ENCODE results near the gene GARIN5B. TPM values are rescaled to one million over a fixed set of nuclear protein-coding genes. Genes with fewer than 3 reads are reported as not detected.

GARIN5B gene
- total RNA-seq, 1 donor from 2014 or later, result not detected

DNA sequence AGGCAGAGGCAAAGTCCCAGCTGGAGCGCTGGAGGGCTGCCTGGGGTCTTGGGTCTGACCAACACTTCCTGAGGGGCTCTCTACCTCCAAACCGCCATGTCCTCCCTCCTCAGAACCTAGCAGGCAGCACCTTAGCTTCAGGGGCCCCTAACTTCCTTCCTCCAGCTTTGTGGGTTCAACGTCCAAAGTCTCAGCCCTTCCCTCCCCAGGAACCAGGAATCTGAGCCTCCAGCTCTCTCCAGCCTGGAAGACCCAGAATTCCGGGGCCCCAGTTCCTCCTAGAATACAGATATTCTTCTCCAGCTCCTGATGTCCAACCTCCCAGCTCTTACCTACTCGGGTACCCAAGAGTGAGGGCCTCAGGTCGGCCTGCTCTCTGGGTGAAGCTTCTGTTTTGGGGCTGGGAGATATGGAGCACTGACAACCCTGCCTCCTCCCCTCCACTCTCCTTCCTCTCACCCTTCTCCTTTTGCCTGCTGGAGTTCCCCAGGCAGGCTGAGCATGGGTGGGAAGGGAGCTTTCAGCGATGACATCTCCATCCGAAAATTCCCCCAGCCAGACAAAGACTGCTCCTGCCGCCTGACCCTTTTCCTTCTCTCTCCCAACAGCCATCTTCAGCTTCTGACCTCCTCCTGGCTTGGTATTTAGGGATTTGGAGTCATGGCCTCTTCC is 41.5 kb downstream of the GARIN5B start:
- no peak for DNase-seq

GRCh38 chr19:55320844-55321419 is 42.1 kb downstream of the GARIN5B start:
- DNase-seq, result no peak

DNA sequence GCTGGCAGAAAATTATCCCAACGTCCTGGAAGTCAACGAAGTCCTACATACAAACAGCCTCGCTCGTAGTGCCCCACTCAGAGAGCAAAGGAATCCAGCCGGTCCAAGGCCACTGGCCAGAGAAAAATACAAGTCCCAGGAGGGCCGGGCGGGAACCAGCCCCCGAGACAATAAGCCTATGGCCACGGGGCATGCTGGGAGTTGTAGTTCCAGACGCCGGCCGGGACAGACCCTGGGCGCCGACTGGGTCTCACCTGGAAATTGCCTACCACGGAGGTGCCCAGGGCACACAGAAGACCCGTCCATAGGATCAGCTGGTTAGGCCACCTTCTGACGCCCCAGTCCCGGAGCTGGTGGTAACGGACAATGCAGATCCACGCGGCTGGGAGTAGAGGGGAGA is 43.3 kb downstream of the GARIN5B start:
- no peak for DNase-seq

GRCh38 chr19:55316646-55317045 is 46.4 kb downstream of the GARIN5B start:
- DNase-seq, result no peak

DNA sequence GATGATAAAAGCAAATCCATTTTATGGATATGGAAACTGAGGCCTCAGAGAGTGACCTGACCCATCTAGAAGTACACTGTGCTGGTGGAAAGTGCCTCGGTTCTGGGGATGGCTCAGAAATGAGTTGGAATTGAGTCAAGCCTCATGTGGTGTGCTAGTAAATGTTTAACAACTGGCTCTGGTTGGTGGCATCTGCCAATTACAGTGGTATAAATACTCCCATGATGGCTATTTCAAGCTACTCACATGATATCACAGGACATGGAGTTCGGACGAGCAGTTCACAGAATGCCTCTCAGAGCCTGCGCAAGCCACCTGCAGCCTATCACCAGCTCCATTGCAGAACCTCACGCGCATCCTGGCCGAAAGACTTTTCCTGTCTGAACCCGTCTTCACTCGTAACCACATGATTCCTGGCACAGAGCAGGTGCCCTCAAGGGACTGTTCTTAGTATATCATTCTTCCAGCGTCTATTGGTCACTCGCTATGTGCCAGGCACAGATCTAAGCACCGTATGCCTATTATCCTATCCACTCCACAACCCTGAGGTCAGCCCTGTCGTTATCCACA is 47.0 kb downstream of the GARIN5B start:
- no peak for DNase-seq

DNA sequence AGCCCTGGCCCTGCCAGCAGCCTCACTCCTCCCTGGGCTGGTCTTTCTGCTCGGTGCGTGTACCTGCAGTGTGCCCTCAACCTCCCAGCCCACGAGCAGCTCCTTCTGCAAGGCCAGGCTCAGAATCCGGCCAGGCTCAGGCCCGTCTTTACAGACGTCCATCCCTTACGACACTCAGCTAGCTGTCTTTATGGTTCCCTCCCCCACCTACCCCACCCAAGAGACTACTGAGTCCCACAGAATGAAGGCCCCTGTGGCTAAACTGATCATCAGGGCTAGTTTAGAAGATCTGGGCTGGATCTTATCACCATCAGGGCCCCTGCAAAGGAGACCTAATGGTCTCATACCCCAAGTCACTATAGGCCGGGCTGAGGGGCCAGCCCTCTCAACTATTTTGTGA is 48.7 kb downstream of the GARIN5B start:
- no peak for DNase-seq

DNA sequence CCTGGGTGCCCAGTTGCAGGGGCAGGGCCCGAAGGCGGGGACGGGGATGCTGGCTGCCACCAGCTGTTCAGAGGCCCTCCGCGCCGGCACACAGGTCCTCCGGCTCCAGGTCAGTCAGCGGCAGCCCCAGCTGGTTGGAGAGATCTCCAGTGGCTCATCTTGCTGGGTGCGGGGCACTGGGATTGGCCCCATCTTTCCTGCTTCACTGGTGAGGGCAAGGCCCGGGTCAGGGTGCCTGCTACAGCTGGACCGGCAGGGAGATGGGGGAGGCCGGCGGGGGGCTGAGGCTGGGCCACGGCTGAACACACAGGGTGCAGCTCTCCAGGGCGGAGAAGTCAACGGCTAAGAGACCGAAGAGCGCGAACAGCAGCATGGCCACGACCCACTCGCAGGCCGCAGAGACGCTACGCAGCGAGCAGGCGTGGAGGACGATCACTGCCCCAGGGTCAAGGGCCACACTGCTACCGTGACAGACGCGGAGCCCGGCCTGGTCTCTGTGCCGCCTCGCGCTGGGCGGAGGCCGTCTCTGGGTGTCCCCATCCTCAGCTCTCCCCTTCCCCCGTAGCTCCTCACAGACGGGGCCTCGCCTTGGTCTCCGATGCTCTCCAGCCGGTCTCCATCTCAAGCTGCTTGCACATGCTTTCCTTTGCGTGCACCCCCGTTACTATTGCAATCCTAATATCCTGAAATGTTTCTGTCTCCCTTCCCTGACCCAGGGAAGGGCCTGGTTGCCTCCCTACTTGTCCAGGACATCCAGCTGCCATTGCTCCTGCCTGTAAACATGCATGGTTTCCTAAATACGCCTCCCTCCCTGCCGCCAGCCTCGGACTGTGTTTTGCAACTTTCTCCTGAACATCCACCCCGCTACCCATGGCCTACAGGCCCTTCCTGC is 50.2 kb downstream of the GARIN5B start:
- DNase-seq, result no peak

DNA sequence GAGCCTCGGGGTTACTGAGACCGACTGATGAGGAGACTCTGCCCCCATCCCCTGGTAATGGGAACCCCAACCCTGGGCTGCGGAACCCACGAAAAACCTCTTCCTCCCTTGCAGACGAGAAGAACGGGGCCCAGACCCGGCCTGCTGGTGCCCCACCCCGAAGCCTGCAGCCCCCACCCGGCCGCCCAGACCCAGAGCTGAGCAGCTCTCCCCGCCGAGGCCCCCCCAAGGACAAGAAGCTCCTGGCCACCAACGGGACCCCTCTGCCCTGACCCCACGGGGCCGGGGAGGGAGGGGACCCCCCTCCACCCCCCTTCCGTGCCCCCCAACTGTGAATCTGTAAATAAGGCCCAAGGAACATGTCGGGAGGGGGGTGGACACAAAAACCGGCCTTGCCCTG is 51.3 kb downstream of the GARIN5B start:
- DNase-seq, result no peak

DNA sequence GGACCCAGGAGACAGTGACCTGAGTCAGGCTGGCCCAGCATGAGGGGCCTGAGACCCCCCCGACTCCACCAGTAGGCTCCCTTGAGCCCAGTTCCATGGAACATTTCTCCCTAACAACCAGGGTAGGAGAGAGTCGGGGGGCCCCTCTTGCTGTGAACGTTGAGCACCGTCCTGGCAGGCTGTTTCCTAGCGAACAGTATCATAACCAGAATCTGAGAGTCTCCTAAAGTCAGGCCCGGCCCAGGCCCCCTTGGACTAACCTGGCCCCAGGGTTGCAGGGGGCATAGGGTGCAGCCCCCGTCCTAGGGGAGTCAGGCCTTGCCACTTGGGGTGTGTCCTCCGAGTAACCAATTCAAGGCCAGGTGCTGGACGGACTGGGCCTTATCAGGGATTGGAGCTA is 51.7 kb downstream of the GARIN5B start:
- no peak for DNase-seq

GRCh38 chr19:55310498-55310897 is 52.6 kb downstream of the GARIN5B start:
- no peak for DNase-seq

- DNase-seq, result no peak
Measured at GRCh38 chr19:55309448-55309847, 53.6 kb downstream of the GARIN5B start.

- DNase-seq, result no peak
Measured at GRCh38 chr19:55308281-55308680, 54.8 kb downstream of the GARIN5B start.

GRCh38 chr19:55306712-55307111 is 56.3 kb downstream of the GARIN5B start:
- DNase-seq, result no peak

DNA sequence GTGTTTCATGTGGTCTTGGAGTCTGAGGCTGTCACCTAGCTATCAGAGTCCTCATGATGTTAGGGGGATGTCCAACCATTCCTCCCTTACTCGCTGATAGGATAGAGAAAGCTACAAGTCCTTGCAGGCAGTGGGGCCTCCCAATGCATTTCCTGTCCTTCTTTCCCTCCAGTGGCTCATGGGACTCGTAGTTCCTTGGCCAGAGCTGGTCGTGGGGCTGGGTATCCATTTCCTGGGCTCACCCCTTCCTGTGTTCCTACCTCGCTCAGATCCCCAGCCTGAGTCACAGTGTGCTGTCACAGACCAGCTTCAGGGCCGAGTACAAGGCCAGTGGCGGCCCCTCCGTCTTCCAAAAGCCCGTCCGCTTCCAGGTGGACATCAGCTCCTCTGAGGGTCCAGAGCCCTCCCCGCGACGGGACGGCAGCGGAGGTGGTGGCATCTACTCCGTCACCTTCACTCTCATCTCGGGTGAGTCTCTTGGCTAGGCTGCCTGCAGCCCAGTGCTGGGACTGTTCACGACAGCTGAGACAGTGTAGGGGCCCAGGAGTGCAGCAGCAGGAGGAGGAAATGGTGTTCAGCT is 57.0 kb downstream of the GARIN5B start:
- no peak for DNase-seq

- DNase-seq, result no peak
Measured at GRCh38 chr19:55305491-55305890, 57.6 kb downstream of the GARIN5B start.

GRCh38 chr19:55304980-55305379 is 58.1 kb downstream of the GARIN5B start:
- no peak for DNase-seq

Other genes with a start within 250 kb of the GARIN5B start
- gene PPP1R12C, start 245.6 kb downstream of the GARIN5B start, total RNA-seq, result 34.0 TPM
- gene TNNT1, start 214.1 kb downstream of the GARIN5B start, total RNA-seq, result 65.7 TPM
- 0.89 TPM for gene TNNI3, start 205.5 kb downstream of the GARIN5B start, total RNA-seq
- not detected for gene DNAAF3, start 196.6 kb downstream of the GARIN5B start, total RNA-seq
- gene SYT5, start 183.0 kb downstream of the GARIN5B start, total RNA-seq, result 1.6 TPM
- gene PTPRH, start 153.8 kb downstream of the GARIN5B start, total RNA-seq, result 0.39 TPM
- 1.2 TPM for gene TMEM86B, start 134.5 kb downstream of the GARIN5B start, total RNA-seq
- gene PPP6R1, start 104.2 kb downstream of the GARIN5B start, total RNA-seq, result 20.8 TPM
- 12.1 TPM for gene HSPBP1, start 83.2 kb downstream of the GARIN5B start, total RNA-seq
- 3.6 TPM for gene BRSK1, start 79.3 kb downstream of the GARIN5B start, total RNA-seq
- 1.1 TPM for gene TMEM150B, start 37.9 kb downstream of the GARIN5B start, total RNA-seq
- 17.0 TPM for gene KMT5C, start 23.4 kb downstream of the GARIN5B start, total RNA-seq
- 3.1 TPM for gene COX6B2, start 8.5 kb downstream of the GARIN5B start, total RNA-seq
- gene IL11, start 7.2 kb upstream of the GARIN5B start, total RNA-seq, result 0.30 TPM
- gene TMEM190, start 13.6 kb upstream of the GARIN5B start, total RNA-seq, result not detected
- 0.30 TPM for gene TMEM238, start 21.0 kb upstream of the GARIN5B start, total RNA-seq
- gene RPL28, start 22.7 kb upstream of the GARIN5B start, total RNA-seq, result 377 TPM
- 25.4 TPM for gene UBE2S, start 44.5 kb upstream of the GARIN5B start, total RNA-seq
- 0.10 TPM for gene SHISA7, start 80.0 kb upstream of the GARIN5B start, total RNA-seq
- gene ISOC2, start 98.4 kb upstream of the GARIN5B start, total RNA-seq, result 23.0 TPM
- gene C19orf85, start 101.5 kb upstream of the GARIN5B start, total RNA-seq, result not detected
- gene ZNF628, start 113.4 kb upstream of the GARIN5B start, total RNA-seq, result 1.1 TPM
- gene NAT14, start 121.9 kb upstream of the GARIN5B start, total RNA-seq, result 6.1 TPM
- gene SSC5D, start 125.2 kb upstream of the GARIN5B start, total RNA-seq, result 16.5 TPM
- gene SBK2, start 173.9 kb upstream of the GARIN5B start, total RNA-seq, result not detected
- not detected for gene SBK3, start 182.3 kb upstream of the GARIN5B start, total RNA-seq
- gene ZNF579, start 217.6 kb upstream of the GARIN5B start, total RNA-seq, result 2.2 TPM
- gene FIZ1, start 236.3 kb upstream of the GARIN5B start, total RNA-seq, result 3.2 TPM
- gene ZNF524, start 237.0 kb upstream of the GARIN5B start, total RNA-seq, result 6.4 TPM
- 2.1 TPM for gene ZNF865, start 242.4 kb upstream of the GARIN5B start, total RNA-seq

Measured in skin of body (tissue), 2 donors.